Aorta (tissue), 5 donors: ENCODE results near the gene BDP1. TPM values are rescaled to one million over a fixed set of nuclear protein-coding genes. Genes with fewer than 3 reads are reported as not detected.

ENCODE experiments used
- ATAC-seq: fragments of 200-7000 bp; cut with Tn5 transposase; one replicate; pipeline ENCODE4 v1.9.1; 2022; ENCODE audit warnings: moderate library complexity; ENCODE audit not compliant: low FRiP score
- DNase-seq, 2 donors: peaks; one replicate each; pipeline ENCODE4 v3.0.0-alpha.2; 2020
- H3K27ac ChIP-seq, 2 donors: one replicate each; pipeline ENCODE4 v1.5.1; 2013; ENCODE audit warnings: low read length in 2 of 2, mild to moderate bottlenecking in 2 of 2, moderate library complexity in 2 of 2, control low read depth in 1 of 2, inconsistent platforms in 1 of 2, low read depth in 1 of 2
- H3K27me3 ChIP-seq, 2 donors: one replicate each; pipeline ENCODE4 v1.6.1; 2013; ENCODE audit warnings: control low read depth in 1 of 2, low read length in 1 of 2, mild to moderate bottlenecking in 1 of 2, moderate library complexity in 1 of 2; ENCODE audit not compliant: insufficient read depth in 2 of 2, control insufficient read depth in 1 of 2
- H3K36me3 ChIP-seq, 2 donors: one replicate each; pipeline ENCODE4 v1.6.1; 2013; ENCODE audit warnings: control low read depth in 1 of 2, low read length in 1 of 2, mild to moderate bottlenecking in 1 of 2; ENCODE audit not compliant: insufficient read depth in 2 of 2, control insufficient read depth in 1 of 2
- H3K4me1 ChIP-seq, 2 donors: one replicate each; pipeline ENCODE4 v1.6.1; 2013; ENCODE audit warnings: low read length in 2 of 2, control low read depth in 1 of 2, mild to moderate bottlenecking in 1 of 2, moderate library complexity in 1 of 2; ENCODE audit not compliant: insufficient read depth in 2 of 2, control insufficient read depth in 1 of 2
- H3K4me3 ChIP-seq, 2 donors: one replicate each; pipeline ENCODE4 v1.5.1; 2013; ENCODE audit warnings: low read length in 2 of 2, control low read depth in 1 of 2, mild to moderate bottlenecking in 1 of 2
- H3K9me3 ChIP-seq: one replicate; pipeline ENCODE4 v1.6.1; 2013; ENCODE audit warnings: mild to moderate bottlenecking, low read length; ENCODE audit not compliant: control insufficient read depth
- WGBS, 2 donors: extraction: QIAGEN DNeasy Blood & Tissue Kit; methylation state at CpG; one replicate each; pipeline ENCODE4 v1.1.7; 2013; 5-methylcytosine and 5-hydroxymethylcytosine counted together
- intact Hi-C, 2 donors: fragments of 100-400 bp; cut with DNase I; formaldehyde crosslinking; loops; one replicate each; pipeline versions ENCODE4 v1.14.2 to v1.15.0; 2022
- polyA plus RNA-seq, 2 donors: library from polyadenylated mRNA; stranded (reverse); fragments of 200-250 nt; gene quantifications; one replicate each; pipeline ENCODE4 v1.2.3, GENCODE V29; 2013
- total RNA-seq, 2 donors: library from RNA; stranded (reverse); fragmentation: NEBNext Ultra II Directional; extraction: Animal tissue kit (Norgen Biotek cat#: 25700); gene quantifications; one replicate each; pipeline ENCODE4 v1.2.1, GENCODE V29; 2021
- donor health status: healthy with polysubstance abuse.
- donor health status: Bipolar disorder and iron deficiency.
- donor health status: DM: no; HTN: no; CAD: no.
- donor health status: DM: no; HTN: no; CAD: no.
- donor health status: DM: yes; HTN: yes; CAD: no.

The BDP1 gene
- total and polyA plus RNA-seq, 4 donors, result 7.0 to 32.2 (median 20.2) TPM

- H3K4me1 ChIP-seq, result no peaks in the 10 kb centered on the region
- DNase-seq, result no peak
- peaks cover 0 to 6% of the 10 kb centered on the region in 2 donors for H3K36me3 ChIP-seq
- no peak overlapping the region for H3K4me3 ChIP-seq
- H3K9me3 ChIP-seq, result no peaks in the 10 kb centered on the region
- no peak for ATAC-seq
- intact Hi-C loops, result no loop called here
- 73 to 100% methylated on average over 4 of the region's 4 CpGs for WGBS, 2 donors
- H3K27ac ChIP-seq, result no peak overlapping the region
- no peaks in the 10 kb centered on the region for H3K27me3 ChIP-seq
Measured at GRCh38 chr5:71615809-71616208, 160.4 kb downstream of the BDP1 start.

Other genes with a start within 250 kb of the BDP1 start
- 10 to 100 TPM; 26.9 to 27.4 TPM for gene MCCC2, start 131.7 kb downstream of the BDP1 start, total RNA-seq
- 10 to 100 TPM; 17.4 to 23.8 TPM for gene MCCC2, start 131.7 kb downstream of the BDP1 start, polyA plus RNA-seq